ENCODE measurements around the gene KRT3.

KRT3 gene

DNA sequence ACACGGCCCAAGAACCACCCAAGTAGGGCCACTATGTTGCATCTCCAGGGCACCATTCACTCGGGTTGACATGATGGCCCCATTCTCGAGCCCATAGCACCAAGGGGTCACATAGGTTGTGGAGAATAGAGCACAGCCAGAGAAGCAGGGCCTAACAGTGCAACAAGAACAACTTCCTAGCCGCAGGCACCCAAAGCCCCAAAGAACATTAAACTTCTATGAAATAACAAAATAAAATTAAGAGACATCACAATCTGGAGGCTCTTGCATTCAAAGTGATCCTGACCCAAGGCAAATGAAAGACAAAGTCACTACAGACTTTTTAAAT lies 16.1 kb upstream of the KRT3 start:
- H3K36me3 ChIP-seq (ENCODE audit: control insufficient read depth, insufficient read depth, low read length): no peaks in the 10 kb centered on the region
- no peaks in the 10 kb centered on the region for H3K4me1 ChIP-seq (ENCODE audit: control insufficient read depth, insufficient read depth, low read length)
- H3K4me3 ChIP-seq (ENCODE audit: low read depth, low read length): no peak overlapping the region
- no peaks in the 10 kb centered on the region for H3K9me3 ChIP-seq (ENCODE audit: control insufficient read depth, insufficient read depth, low read length)
- no peaks in the 10 kb centered on the region for H3K27me3 ChIP-seq (ENCODE audit: control insufficient read depth, insufficient read depth, low read length)
- no peak overlapping the region for H3K9ac ChIP-seq (ENCODE audit: low read depth, low read length)
- H3K27ac ChIP-seq (ENCODE audit: low read depth, low read length): no peak overlapping the region

DNA sequence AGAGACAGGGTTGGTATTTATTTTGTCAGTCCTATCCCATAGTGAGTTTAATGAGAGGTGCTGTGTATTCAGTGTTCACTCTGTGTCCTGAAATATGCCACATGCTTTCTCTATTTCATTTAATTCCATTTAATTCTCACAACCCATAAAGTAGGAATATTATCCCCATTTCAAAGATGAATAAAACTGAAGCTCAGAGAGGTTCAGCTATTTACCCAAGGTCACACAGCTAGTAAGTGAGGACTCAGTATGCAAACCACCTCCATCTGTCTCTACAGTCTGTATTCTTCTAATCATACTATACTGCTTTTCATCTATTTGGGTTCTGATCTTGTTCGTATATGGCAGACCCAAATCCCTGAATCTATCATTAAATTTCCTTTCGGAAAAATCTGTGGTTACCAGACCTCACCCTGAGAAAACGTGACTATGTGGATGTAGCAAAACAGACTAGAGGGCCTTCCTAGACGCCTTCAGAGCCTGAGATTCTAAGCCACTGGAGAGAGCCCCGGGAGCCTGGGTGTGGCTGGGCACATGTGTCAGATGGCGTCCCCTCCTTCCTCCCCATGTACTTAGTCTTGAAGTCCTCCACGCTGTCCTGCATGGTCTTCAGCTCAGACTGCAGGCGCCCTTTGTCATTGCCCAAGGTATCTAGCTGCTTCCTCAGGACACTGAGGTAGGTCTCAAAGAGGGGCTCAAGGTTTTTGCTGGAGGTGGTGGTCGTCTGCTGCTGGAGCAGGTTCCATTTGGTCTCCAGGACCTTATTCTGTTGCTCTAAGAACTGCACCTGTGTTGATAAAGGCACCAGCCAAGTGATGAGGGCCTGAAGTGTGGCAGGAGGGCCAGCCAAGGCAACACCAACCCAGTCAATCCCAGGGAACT lies 15.5 kb upstream of the KRT3 start:
- H3K4me1 ChIP-seq (ENCODE audit: control insufficient read depth, insufficient read depth, low read length): no peaks in the 10 kb centered on the region
- no peak overlapping the region for H3K4me3 ChIP-seq (ENCODE audit: low read depth, low read length)
- no peaks in the 10 kb centered on the region for H3K27me3 ChIP-seq (ENCODE audit: control insufficient read depth, insufficient read depth, low read length)
- no peak overlapping the region for H3K9ac ChIP-seq (ENCODE audit: low read depth, low read length)
- no peaks in the 10 kb centered on the region for H3K9me3 ChIP-seq (ENCODE audit: control insufficient read depth, insufficient read depth, low read length)
- no peaks in the 10 kb centered on the region for H3K36me3 ChIP-seq (ENCODE audit: control insufficient read depth, insufficient read depth, low read length)
- H3K27ac ChIP-seq (ENCODE audit: low read depth, low read length): no peak overlapping the region

GRCh38 chr12:52810554-52810953 lies 14.6 kb upstream of the KRT3 start:
- H3K4me3 ChIP-seq (ENCODE audit: low read depth, low read length): no peak overlapping the region
- no peaks in the 10 kb centered on the region for H3K27me3 ChIP-seq (ENCODE audit: control insufficient read depth, insufficient read depth, low read length)
- H3K9ac ChIP-seq (ENCODE audit: low read depth, low read length): no peak overlapping the region

GRCh38 chr12:52809166-52809565 lies 13.2 kb upstream of the KRT3 start:
- H3K27ac ChIP-seq (ENCODE audit: low read depth, low read length): no peak overlapping the region
- no peaks in the 10 kb centered on the region for H3K36me3 ChIP-seq (ENCODE audit: control insufficient read depth, insufficient read depth, low read length)
- no peaks in the 10 kb centered on the region for H3K9me3 ChIP-seq (ENCODE audit: control insufficient read depth, insufficient read depth, low read length)
- H3K4me1 ChIP-seq (ENCODE audit: control insufficient read depth, insufficient read depth, low read length): peaks cover 10% of the 10 kb centered on the region
- H3K9ac ChIP-seq (ENCODE audit: low read depth, low read length): no peak overlapping the region
- H3K27me3 ChIP-seq (ENCODE audit: control insufficient read depth, insufficient read depth, low read length): no peaks in the 10 kb centered on the region
- no peak overlapping the region for H3K4me3 ChIP-seq (ENCODE audit: low read depth, low read length)

More at GRCh38 chr12:52810554-52810953, 14.6 kb upstream of the KRT3 start:
- Histone ChIP-seq H3K27ac (ENCODE audit: low read depth, low read length) (no peak overlapping the region), H3K4me1 (ENCODE audit: control insufficient read depth, insufficient read depth, low read length) (peaks cover under 1% of the 10 kb centered on the region; the same call in 1 of the 2 replicates), H3K9me3 (ENCODE audit: control insufficient read depth, insufficient read depth, low read length) (no peaks in the 10 kb centered on the region), H3K36me3 (ENCODE audit: control insufficient read depth, insufficient read depth, low read length) (no peaks in the 10 kb centered on the region)

DNA sequence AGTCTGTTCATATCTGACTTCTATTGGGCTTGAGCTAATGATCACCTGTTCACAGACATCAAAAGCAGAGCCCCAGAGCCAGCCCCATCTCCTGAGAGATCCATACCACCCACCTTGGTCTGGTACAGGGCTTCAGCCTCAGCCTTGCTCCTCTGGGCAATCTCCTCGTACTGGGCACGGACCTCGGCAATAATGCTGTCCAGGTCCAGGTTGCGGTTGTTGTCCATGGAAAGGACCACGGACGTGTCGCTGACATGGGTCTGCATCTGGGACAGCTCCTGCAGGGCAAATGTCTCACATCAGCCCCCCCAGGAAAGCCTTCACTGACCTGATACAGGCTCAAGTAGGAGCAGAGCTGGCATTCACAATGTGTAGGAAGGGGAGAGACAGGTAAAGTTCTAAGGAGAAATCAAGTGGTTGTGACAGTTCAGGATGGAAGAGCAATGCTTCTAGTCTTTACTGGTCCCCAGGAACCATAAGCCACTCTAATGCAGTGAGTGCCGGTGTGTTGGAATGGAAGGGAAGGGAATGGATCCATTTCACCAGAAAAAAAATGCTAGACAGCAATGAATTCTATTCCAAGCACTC lies 12.8 kb upstream of the KRT3 start:
- Histone ChIP-seq H3K9ac (ENCODE audit: low read depth, low read length) (no peak overlapping the region), H3K36me3 (ENCODE audit: control insufficient read depth, insufficient read depth, low read length) (no peaks in the 10 kb centered on the region), H3K9me3 (ENCODE audit: control insufficient read depth, insufficient read depth, low read length) (no peaks in the 10 kb centered on the region), H3K27ac (ENCODE audit: low read depth, low read length) (no peak overlapping the region), H3K4me1 (ENCODE audit: control insufficient read depth, insufficient read depth, low read length) (peaks cover 10% of the 10 kb centered on the region), H3K27me3 (ENCODE audit: control insufficient read depth, insufficient read depth, low read length) (no peaks in the 10 kb centered on the region), H3K4me3 (ENCODE audit: low read depth, low read length) (no peak overlapping the region)

- H3K9me3 ChIP-seq (ENCODE audit: control insufficient read depth, insufficient read depth, low read length): no peaks in the 10 kb centered on the region
- no peaks in the 10 kb centered on the region for H3K27me3 ChIP-seq (ENCODE audit: control insufficient read depth, insufficient read depth, low read length)
Measured at GRCh38 chr12:52807544-52808470, 11.9 kb upstream of the KRT3 start.

DNA sequence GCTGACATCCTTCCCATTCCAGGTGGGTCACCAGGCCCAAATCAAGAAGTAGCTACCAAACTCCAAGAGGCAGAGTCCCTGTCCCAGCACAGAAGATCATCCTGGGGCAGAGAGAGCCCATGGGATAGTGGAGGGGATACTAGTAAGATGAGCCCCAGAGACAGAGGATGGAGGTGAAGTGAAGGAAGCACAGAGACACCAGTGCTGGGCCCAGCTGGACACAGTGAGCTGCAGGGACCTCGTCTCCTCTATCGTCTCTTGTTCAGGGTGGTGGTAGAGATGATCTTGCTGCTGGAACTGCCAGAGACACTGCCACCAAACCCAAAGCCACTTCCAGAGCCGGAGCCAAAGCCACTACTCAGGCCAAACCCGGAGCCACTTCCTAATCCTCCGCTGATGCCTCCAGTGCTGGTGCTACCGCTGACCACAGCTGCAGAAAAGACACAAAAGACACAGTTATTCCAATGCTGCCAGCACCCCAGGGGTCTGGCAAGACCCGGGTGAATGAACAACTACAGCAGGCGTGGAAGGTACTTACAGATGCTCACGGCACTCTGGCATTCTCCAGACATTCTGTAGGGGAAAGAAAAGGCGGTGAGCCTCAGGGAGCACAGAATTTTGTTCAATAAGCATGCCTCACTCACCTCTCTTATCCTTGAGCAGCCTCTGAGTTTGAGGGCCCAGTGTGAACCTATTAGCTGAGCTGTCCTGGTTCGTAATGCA lies 11.1 kb upstream of the KRT3 start:
- Histone ChIP-seq H3K36me3 (ENCODE audit: control insufficient read depth, insufficient read depth, low read length) (no peaks in the 10 kb centered on the region), H3K9ac (ENCODE audit: low read depth, low read length) (no peak overlapping the region), H3K4me3 (ENCODE audit: low read depth, low read length) (no peak overlapping the region), H3K9me3 (ENCODE audit: control insufficient read depth, insufficient read depth, low read length) (no peaks in the 10 kb centered on the region), H3K4me1 (ENCODE audit: control insufficient read depth, insufficient read depth, low read length) (peaks cover 10% of the 10 kb centered on the region), H3K27ac (ENCODE audit: low read depth, low read length) (no peak overlapping the region), H3K27me3 (ENCODE audit: control insufficient read depth, insufficient read depth, low read length) (no peaks in the 10 kb centered on the region)

More at GRCh38 chr12:52807544-52808470, 11.9 kb upstream of the KRT3 start:
- Histone ChIP-seq H3K36me3 (ENCODE audit: control insufficient read depth, insufficient read depth, low read length) (no peaks in the 10 kb centered on the region), H3K4me1 (ENCODE audit: control insufficient read depth, insufficient read depth, low read length) (peaks cover 10% of the 10 kb centered on the region), H3K27ac (ENCODE audit: low read depth, low read length) (no peak overlapping the region), H3K9ac (ENCODE audit: low read depth, low read length) (no peak overlapping the region), H3K4me3 (ENCODE audit: low read depth, low read length) (no peak overlapping the region)

DNA sequence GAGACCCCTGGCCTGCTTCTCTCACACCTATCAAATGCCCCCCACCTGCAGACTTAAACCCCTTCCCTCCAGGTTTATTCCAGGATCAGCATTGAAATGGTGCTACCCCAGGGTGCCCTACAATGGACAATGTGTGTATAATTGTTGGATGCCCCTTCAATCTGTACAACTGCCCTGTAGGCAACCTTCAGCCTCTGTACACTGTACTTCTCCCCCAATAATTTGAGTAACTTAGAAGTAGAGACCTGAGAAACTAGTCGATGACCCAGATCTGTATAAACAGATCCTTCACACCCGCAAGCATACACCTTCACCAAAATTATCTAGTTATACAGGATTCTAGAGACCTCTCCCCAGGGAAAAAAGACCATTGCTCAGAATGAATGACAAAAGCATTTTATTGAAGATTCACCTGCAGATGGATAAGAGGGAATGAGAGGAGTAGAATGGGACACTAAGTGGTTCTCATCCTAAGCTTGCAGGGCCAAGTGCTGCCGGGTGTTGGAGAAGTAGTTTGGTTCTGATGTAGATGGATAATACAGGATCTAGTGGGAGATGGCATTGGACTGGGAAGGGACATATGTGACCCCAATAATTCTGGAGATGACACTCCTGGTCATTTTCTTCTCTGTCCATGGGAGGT lies 10.4 kb upstream of the KRT3 start:
- Histone ChIP-seq H3K27ac (ENCODE audit: low read depth, low read length) (no peak overlapping the region), H3K27me3 (ENCODE audit: control insufficient read depth, insufficient read depth, low read length) (no peaks in the 10 kb centered on the region), H3K9me3 (ENCODE audit: control insufficient read depth, insufficient read depth, low read length) (no peaks in the 10 kb centered on the region), H3K4me3 (ENCODE audit: low read depth, low read length) (no peak overlapping the region), H3K9ac (ENCODE audit: low read depth, low read length) (no peak overlapping the region), H3K36me3 (ENCODE audit: control insufficient read depth, insufficient read depth, low read length) (no peaks in the 10 kb centered on the region), H3K4me1 (ENCODE audit: control insufficient read depth, insufficient read depth, low read length) (peaks cover 10% of the 10 kb centered on the region)

GRCh38 chr12:52805739-52806138 lies 9.8 kb upstream of the KRT3 start:
- Histone ChIP-seq H3K27me3 (ENCODE audit: control insufficient read depth, insufficient read depth, low read length) (no peaks in the 10 kb centered on the region), H3K4me3 (ENCODE audit: low read depth, low read length) (no peak overlapping the region), H3K4me1 (ENCODE audit: control insufficient read depth, insufficient read depth, low read length) (peaks cover 11% of the 10 kb centered on the region), H3K36me3 (ENCODE audit: control insufficient read depth, insufficient read depth, low read length) (no peaks in the 10 kb centered on the region), H3K27ac (ENCODE audit: low read depth, low read length) (no peak overlapping the region), H3K9me3 (ENCODE audit: control insufficient read depth, insufficient read depth, low read length) (no peaks in the 10 kb centered on the region), H3K9ac (ENCODE audit: low read depth, low read length) (no peak overlapping the region)

- no peaks in the 10 kb centered on the region for H3K27me3 ChIP-seq (ENCODE audit: control insufficient read depth, insufficient read depth, low read length)
- peaks cover 18% of the 10 kb centered on the region for H3K4me1 ChIP-seq (ENCODE audit: control insufficient read depth, insufficient read depth, low read length)
- no peaks in the 10 kb centered on the region for H3K36me3 ChIP-seq (ENCODE audit: control insufficient read depth, insufficient read depth, low read length)
- no peak overlapping the region for H3K9ac ChIP-seq (ENCODE audit: low read depth, low read length)
- H3K27ac ChIP-seq (ENCODE audit: low read depth, low read length): no peak overlapping the region
- H3K4me3 ChIP-seq (ENCODE audit: low read depth, low read length): no peak overlapping the region
- no peaks in the 10 kb centered on the region for H3K9me3 ChIP-seq (ENCODE audit: control insufficient read depth, insufficient read depth, low read length)
Measured at GRCh38 chr12:52805000-52805399, 9.1 kb upstream of the KRT3 start.
